Globus pallidus (tissue), 1 donor: ENCODE results near the gene TM4SF4.

Experiments
- DNase-seq: peaks from one replicate; pipeline ENCODE4 v3.0.0-alpha.2; 2015; ENCODE audit warnings: low spot score

TM4SF4 gene

DNA sequence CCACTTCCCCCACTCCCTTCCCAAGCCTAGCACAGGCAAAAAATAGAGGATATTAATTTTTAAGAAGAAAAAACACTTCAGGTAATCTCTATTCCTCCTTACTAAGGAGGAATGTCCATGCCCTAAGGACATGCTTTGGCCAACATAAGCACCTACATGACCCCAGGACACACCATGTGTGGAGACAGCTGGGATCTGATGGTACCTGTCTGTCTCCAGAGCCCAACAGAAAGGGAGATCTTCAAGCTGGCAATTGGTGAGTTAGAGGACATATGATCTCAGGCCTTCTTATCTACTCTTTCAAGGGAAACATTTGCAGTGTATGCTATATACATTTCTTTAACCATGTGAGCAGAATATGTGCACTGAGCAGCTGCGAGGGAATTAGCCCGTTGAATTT is 7.0 kb downstream of the TM4SF4 start:
- no peak for DNase-seq

DNA sequence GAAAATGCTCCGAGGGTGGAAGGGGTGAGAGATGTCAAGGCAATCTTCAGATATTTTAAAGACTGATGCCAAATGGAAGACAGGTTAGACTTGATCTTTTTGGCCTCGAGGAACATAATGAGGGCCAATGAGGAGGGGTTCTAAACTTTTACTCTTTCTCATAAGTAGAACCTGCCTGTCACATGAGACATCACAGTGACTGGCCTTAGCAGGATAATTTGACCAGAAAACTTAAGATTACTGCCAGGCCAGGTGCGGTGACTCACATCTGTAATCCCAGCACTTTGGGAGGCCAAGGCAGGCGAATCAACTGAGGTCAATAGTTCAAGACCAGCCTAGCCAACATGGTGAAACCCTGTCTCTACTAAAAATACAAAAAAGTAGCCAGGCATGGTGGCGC is 12.2 kb downstream of the TM4SF4 start:
- DNase-seq = no peak

DNA sequence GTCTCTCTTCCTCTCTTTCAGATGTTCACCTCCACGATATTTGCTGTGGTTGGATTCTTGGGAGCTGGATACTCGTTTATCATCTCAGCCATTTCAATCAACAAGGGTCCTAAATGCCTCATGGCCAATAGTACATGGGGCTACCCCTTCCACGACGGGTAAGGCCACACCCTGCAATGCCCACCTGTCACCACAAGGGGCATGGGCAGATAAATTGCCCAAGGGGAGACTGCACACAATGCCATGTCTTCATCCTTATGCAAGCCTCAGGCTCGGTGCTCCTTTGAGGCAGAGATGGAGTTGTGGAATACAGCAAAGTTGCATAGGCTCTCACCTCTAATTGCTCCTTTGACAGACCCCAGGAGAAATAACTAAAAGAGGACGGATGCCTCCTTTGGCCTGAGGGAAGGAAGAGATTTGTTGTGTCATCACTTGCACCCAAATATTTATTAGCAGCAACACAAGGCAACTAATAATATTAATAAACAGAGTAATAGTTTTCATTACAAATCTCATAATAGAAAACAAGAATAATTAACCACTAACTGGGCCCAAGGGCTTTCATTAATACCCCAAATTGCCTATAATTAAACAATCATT is 13.2 kb downstream of the TM4SF4 start:
- no peak for DNase-seq

DNA sequence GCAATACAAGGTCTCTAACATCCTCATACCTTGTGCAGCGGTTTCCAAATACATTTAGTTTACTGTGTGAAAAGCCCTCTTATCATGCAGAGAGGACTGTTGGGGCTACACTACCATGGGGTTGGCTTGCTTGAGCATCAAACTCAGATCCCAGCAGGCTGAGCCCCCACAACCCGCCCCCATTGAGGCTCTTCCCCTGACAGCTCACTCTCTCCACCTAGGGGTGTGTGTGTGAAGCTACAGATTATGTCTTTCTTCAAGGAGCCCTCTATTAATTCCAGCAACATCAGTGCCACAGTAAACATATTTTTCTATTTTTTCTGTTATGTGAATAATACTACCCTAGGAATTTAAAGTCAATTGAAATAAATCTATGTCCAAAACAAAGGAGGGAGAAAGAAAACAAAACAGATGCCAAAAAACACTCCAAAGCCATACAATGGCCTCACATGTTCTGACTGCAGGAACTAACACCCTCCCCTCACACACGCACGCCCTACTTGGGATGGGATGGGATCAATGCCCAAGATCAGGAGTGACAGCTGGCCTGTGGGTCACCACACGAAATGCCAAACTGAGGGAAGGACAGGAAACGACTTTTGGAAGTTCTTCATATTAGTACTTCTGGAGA is 14.7 kb downstream of the TM4SF4 start:
- no peak for DNase-seq

DNA sequence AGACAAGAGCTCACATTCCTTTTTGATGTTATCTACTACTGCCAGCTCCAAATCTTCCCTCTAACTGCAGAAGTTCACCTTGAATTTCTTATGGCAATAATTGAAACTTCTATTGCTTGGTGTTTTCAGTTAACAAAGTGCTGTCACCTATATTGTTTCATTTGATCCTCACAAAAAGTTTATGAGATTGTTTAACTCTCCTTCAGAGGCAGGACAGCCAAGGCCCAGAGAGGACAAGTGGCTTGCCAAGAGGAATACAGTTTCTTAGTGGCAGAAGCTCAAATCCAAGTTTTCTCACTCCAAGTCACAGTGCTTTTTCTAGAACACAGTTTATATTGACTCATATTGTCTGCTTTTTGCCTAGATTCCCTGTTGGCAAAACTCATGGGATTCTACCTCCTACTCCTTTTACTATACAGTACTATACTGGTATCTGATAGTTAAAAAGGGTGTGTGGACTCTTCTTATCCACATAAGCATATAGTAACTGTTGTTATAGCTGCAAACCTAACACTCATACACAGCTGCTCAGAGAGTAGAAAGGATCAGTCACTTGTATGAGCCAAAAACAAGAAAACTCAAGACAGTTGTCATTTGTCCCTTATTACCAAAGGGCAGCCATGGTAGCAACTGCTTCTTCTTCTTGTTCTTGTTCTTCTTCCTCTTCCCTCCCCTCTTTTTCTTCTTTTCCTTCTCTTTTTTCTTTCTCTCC is 15.9 kb downstream of the TM4SF4 start:
- DNase-seq = no peak

- DNase-seq = no peak
Observed at GRCh38 chr3:149493315-149494021, 19.0 kb downstream of the TM4SF4 start.

DNA sequence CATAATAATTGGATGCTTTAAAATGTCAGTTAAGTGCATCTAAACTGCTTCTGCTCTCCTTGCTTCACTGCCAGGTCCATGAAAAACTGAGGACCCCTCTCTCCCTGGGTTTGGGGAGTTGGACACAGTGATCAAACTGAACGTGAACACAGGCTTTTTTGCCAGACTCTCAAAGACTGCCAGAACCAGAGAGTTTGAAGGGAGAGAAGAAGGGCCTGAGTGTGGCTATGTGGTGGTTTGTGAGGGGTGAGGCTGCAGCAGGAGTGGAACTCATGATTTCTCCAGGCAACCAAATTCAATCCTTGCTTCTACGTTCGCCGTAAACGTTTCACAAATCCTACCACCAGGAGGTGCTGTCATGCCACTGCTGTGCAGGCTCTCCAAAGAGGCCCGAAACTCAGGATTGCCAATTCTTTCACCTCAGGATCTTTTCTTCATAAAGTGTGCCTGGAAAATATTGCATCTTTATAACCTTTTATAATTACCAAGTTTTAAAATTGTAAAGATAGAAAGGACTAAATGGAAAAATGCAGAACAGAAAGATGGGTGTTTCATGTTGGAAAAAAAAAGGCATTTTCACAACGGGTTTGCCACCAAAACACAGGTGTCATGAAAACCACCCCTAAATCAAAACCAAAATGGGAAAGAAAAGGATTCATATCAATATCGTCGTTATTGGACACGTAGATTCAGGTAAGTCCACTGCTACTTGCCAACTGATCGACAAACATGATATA is 19.7 kb downstream of the TM4SF4 start:
- DNase-seq = peak; percentile 38

- no peak for DNase-seq
Observed at GRCh38 chr3:149494759-149495580, 20.5 kb downstream of the TM4SF4 start.

GRCh38 chr3:149495581-149496125 is 21.2 kb downstream of the TM4SF4 start:
- DNase-seq = no peak

DNA sequence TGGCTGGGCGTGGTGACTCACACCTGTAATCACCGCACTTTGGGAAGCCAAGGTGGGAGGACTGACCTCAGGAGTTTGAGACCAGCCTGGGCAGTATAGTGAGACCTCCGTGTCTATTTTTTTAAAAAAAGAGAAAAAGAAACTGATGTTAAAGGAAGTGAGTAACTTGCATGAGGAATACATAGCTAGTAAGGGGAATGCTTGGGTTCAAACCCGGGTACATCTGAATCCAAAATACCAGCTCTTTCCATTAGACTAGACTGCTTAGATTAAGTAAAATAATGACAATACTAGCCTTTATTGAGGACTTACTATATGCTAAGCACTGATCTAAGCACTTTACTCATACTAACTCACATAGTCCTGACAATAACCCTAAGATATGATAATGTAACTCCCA is 22.4 kb downstream of the TM4SF4 start:
- no peak for DNase-seq

- no peak for DNase-seq
Observed at GRCh38 chr3:149497966-149498670, 23.6 kb downstream of the TM4SF4 start.

- no peak for DNase-seq
Observed at GRCh38 chr3:149501524-149501923, 27.0 kb downstream of the TM4SF4 start.

DNA sequence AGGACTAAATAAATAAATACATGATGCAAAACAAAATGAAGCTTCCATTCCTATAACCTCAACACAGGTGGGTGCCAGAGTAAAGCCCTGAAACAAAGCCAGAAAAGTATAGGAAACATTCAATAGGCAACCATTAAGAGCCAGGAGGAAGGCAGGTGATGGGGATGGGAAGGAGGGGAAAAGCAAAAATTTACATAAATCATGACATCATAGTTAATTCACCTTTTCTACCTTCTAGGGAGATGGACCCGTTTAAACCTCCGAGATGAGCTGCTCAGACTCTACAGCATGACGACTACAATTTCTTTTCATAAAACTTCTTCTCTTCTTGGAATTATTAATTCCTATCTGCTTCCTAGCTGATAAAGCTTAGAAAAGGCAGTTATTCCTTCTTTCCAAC is 27.9 kb downstream of the TM4SF4 start:
- no peak for DNase-seq

DNA sequence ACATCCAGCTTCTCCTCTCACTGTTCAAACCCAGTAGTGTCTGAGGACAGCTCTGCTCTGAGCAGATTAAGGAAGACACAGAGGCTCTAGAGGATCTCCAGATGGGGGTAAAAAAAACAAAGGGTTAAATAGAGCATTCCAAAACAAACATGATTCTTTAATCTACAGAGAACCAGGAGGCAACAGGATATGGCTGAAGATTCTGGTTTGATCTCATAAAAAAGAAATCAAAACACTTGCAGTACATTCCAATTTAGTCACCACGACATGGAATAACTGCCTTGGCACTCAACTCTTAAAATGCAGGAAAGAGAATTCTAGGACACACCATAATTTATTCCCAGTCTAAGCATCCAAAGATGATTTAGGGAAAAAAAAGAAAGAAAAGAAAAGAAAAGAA is 32.0 kb downstream of the TM4SF4 start:
- DNase-seq = no peak

DNA sequence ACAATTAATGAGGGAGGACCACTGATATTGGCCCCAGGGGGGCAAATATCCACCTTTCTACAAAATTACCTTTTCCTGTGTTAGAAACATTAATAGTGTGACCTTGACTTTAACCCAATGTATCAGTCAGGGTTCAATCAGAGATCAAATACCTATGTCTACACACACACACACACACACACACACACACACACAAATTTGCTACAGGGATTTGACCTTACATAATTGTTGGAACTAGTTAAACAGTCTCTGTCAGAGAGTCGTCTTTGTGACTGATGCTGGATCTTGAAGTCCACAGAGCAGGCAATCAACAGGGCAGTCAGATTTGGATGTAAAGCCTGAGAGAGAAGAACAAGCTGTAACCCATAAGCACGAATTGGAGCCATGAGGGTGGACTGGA is 32.5 kb downstream of the TM4SF4 start:
- DNase-seq = no peak

DNA sequence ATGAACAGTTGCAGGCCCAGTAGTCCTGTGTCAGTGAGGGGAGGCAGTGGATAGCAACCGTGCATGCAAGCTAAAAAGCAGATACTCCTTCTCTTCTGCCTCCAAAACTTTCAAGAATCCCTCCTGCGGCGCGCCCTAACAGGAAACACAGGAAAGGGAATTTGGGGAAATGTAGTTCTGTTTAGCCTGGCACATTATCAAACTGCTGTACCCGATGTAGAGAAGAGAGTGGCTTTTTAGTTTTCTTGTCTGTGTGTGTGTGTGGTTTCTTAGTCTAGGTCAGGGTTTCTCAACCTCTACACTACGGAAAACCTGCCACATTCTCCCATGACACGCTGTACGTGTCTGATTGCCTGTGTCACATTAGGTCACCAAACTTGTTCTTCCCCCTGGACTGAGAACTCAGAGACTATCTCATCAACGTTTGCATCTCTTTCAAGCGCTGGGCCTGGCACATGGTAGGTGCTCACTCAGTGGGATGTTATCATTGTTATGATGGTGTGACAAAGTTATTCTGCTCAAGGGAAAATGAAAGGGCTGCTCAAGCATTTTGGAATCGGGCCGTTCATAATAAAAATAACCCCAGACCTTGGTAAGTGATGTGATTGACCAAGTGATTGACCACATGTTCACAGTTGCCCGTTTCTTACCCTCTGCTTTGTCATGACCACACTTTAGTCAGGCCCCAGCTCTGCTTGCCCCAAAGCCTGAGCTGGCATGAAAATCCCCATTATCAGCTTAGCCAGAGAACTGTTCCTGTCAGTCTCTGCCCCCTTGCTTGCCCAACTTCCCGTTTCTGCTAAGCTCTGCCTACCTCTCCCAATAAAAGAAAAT is 33.2 kb downstream of the TM4SF4 start:
- DNase-seq = no peak

DNA sequence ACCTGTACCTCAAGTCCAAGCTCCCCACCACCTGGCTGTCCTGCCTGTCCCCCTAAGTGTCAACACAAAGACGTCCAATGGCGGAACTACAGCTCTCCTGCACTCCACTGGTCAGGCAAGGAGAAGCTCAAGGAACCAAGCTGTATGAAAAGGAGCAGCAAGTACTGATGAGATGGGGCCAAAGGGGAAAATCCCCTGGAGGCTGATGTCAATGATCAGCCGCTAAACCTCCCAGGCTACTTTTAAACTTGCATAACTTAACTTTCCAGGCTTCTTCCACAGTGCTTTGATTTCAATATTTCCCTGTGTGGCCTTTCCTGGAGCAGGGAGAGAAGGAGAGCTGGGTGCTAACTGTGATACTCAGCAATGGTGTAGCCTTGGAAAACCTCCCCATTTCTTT is 35.0 kb downstream of the TM4SF4 start:
- DNase-seq = no peak

DNA sequence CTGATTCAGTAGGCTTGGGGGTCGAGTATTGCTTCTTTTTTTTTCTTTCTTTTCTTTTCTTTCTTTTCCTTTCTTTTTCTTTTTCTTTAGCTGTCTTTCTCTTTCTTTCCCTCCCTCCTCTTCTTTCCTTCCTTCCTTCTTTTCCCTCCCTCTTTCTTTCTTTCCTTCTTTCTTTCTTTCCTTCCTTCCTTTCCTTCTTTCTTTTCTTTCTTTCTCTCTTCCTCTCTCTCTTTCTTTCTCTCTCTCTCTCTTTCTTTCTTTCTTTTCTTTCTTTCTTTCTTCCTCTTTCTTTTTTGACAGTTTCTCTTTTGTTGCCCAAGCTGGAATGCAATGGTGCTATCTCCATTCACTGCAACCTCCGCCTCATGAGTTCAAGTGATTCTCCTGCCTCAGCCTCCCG is 36.0 kb downstream of the TM4SF4 start:
- DNase-seq = no peak

DNA sequence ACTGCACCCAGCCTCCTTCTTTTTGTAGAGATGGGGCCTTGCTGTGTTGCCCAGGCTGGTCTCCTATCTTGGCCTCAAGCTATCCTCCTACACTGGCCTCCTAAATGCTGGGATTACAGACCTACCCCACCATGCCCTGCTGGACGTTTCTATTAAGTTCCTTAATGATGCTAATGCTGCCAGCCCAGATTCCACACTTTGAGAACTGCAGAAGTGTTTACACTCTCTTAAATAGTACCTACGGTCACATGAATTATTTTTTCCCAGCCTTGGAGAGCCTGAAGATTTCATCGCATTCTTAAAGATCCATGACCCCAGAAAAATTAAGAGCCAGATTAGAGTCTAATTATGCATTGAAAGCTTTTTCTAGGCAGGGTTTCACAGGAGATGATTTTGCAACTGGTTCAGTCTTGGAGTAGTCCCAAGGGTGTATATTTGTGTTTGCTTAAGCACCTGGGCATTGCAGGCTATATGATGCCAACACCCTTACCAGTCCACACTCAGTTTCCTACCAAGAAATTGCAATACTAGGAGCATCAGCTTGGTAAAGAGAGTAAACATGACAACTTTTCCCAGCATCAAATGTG is 36.6 kb downstream of the TM4SF4 start:
- no peak for DNase-seq
